ENCODE results near the gene NCKAP5. TPM values are rescaled to one million over a fixed set of nuclear protein-coding genes. Genes with fewer than 3 reads are reported as not detected.

The NCKAP5 gene
- total RNA-seq, 4 donors from 2014 or later: 2.7 to 11.7 (median 5.6) TPM

DNA sequence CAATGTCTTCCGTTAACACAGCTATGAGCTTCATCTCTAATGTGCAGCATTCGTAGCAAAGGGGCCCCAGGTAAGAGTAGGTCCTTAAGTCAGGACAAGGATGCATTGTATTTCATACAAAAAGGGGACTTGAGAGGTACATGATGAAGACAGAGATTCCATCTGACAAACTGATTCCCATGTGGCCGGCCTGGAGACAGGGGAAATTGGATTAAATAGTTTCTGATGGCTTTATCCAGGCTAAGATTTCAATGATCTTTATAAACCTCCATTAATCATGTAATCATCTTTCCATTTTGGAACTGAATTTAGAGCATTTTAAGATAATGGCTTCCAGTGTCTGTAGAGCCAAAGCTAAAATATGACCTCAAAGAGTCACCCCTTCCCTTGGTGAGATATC is 111.3 kb downstream of the NCKAP5 start:
- no peaks in the 10 kb centered on the region for H3K27me3 ChIP-seq
- no peaks in the 10 kb centered on the region for H3K36me3 ChIP-seq
- WGBS, 2 donors: 92 to 94% methylated on average over 3 of the region's 3 CpGs

DNA sequence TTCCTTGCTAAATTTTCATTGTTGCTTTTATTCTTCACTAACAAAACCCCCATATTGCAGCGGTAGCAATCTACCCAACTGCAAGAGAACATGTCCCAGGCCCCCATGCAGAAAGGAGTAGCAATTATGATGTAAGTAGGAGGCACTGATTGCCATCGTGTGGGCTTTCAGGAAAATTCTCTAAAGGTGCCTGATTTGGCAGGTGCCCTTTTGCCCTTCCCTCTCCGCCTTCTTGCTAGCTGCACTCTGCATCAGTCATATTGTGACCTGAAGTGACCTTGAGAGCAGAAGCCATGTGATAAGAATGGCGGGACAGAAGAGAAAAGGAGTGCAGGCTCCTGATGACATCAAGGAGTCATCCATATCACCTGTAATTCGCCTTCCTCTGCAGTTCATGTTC is 112.1 kb downstream of the NCKAP5 start:
- no peak overlapping the region for H3K27ac ChIP-seq

More for the DNA sequence above, 111.3 kb downstream of the NCKAP5 start:
- Histone ChIP-seq H3K4me1 (no peaks in the 10 kb centered on the region), H3K27ac (no peak overlapping the region), H3K9me3 (peaks cover 0 to 6% (median 0%) of the 10 kb centered on the region in 4 donors), H3K4me3 (no peak overlapping the region)
- DNase-seq (ENCODE audit: low spot score in 2 of 2): no peak
- TF ChIP-seq EP300 (IDR thresholded peaks at IDR 0.05): no peak
- TF ChIP-seq, protein P1, sequence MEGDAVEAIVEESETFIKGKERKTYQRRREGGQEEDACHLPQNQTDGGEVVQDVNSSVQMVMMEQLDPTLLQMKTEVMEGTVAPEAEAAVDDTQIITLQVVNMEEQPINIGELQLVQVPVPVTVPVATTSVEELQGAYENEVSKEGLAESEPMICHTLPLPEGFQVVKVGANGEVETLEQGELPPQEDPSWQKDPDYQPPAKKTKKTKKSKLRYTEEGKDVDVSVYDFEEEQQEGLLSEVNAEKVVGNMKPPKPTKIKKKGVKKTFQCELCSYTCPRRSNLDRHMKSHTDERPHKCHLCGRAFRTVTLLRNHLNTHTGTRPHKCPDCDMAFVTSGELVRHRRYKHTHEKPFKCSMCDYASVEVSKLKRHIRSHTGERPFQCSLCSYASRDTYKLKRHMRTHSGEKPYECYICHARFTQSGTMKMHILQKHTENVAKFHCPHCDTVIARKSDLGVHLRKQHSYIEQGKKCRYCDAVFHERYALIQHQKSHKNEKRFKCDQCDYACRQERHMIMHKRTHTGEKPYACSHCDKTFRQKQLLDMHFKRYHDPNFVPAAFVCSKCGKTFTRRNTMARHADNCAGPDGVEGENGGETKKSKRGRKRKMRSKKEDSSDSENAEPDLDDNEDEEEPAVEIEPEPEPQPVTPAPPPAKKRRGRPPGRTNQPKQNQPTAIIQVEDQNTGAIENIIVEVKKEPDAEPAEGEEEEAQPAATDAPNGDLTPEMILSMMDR (IDR thresholded peaks at IDR 0.05): no peak
- no peak for TF ChIP-seq POLR2A (IDR thresholded peaks at IDR 0.05)

DNA sequence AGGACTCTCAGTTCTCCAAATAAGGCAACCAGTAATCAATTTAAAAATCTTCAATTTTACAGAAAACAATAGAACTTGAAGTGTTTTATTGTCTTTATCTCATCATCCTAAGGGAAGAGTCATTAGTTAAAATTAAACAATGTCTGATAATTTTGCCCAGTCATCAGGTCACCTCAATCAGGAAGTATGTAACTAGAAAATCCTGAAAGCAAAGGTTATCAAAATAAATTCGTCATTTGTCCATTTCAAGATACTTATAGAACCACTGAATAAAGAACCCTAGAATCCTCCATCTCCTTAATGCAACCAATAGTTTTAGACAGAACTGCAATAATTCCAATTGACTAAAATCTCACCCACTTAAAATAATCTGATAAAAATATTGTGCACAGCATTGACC is 115.2 kb downstream of the NCKAP5 start:
- Histone ChIP-seq H3K4me1 (no peaks in the 10 kb centered on the region), H3K27ac (no peak overlapping the region), H3K27me3 (no peaks in the 10 kb centered on the region), H3K9me3 (peaks cover 0 to 6% (median 0%) of the 10 kb centered on the region in 4 donors), H3K36me3 (no peaks in the 10 kb centered on the region), H3K4me3 (no peak overlapping the region)
- TF ChIP-seq POLR2A (IDR thresholded peaks at IDR 0.05): no peak
- TF ChIP-seq, protein P1 (IDR thresholded peaks at IDR 0.05): no peak
- no peak for TF ChIP-seq EP300 (IDR thresholded peaks at IDR 0.05)
- no peak for DNase-seq (ENCODE audit: low spot score in 2 of 2)
- 65 to 76% methylated on average over 1 of the region's 1 CpG for WGBS, 2 donors

More for the DNA sequence above, 112.1 kb downstream of the NCKAP5 start:
- Histone ChIP-seq H3K4me1 (no peaks in the 10 kb centered on the region), H3K9me3 (peaks cover 0 to 6% (median 0%) of the 10 kb centered on the region in 4 donors), H3K4me3 (no peak overlapping the region), H3K36me3 (no peaks in the 10 kb centered on the region), H3K27me3 (no peaks in the 10 kb centered on the region)
- whole genome bisulfite sequencing, 2 donors: 78 to 86% methylated on average over 5 of the region's 5 CpGs
- TF ChIP-seq, protein P1 (IDR thresholded peaks at IDR 0.05): no peak
- TF ChIP-seq EP300 (IDR thresholded peaks at IDR 0.05): no peak
- no peak for TF ChIP-seq POLR2A (IDR thresholded peaks at IDR 0.05)
- no peak for DNase-seq (ENCODE audit: low spot score in 2 of 2)

DNA sequence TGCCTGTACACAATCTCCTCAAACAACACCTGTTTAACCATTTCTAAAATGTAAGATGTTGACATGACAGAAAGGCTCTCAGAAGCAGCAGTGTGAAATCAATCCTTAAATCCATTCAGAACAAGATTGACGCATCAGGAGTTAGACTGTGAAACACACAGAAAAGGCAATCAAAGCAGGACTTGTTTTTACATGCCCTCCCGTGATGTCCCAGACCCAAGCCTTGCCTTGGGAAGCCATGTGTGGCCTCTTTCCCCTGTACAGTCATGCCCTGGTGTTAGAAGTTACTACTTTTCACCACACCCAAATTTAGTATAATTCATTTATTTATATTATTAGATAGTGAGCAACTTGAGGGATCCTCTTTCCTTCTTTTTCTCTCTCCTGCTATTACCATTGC is 115.7 kb downstream of the NCKAP5 start:
- no peaks in the 10 kb centered on the region for H3K27me3 ChIP-seq
- 83 to 88% methylated on average over 2 of the region's 2 CpGs for WGBS, 2 donors
- no peaks in the 10 kb centered on the region for H3K4me1 ChIP-seq
- no peak for DNase-seq (ENCODE audit: low spot score in 2 of 2)
- H3K9me3 ChIP-seq: peaks cover 0 to 6% (median 0%) of the 10 kb centered on the region in 4 donors
- H3K27ac ChIP-seq: no peak overlapping the region
- H3K36me3 ChIP-seq: no peaks in the 10 kb centered on the region
- TF ChIP-seq, protein P1 (IDR thresholded peaks at IDR 0.05): no peak
- TF ChIP-seq EP300 (IDR thresholded peaks at IDR 0.05) (no peak), POLR2A (IDR thresholded peaks at IDR 0.05) (no peak)
- no peak overlapping the region for H3K4me3 ChIP-seq

DNA sequence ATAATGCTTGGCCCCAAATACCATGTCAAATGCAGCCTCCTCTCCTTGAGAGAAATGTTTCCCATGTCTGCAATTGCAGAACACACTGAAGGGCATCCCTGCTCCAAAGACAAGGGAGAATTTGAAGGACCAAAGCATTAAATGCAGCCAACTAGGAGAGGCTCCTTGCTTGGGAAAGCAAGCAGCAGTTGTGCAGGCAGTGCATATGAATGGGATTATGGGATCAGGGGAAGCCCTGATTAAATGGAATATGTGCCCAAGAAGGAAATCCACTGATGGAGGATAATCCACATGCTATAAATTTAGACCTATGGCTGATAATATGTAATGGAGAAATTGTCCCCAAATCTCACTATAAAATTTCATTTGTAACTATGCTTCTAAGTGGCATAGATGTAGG is 116.1 kb downstream of the NCKAP5 start:
- H3K27ac ChIP-seq: no peak overlapping the region
- no peaks in the 10 kb centered on the region for H3K4me1 ChIP-seq
- TF ChIP-seq, protein P1 (IDR thresholded peaks at IDR 0.05): no peak
- TF ChIP-seq EP300 (IDR thresholded peaks at IDR 0.05) (no peak), POLR2A (IDR thresholded peaks at IDR 0.05) (no peak)
- H3K4me3 ChIP-seq: no peak overlapping the region
- H3K27me3 ChIP-seq: no peaks in the 10 kb centered on the region
- peaks cover 0 to 6% (median 0%) of the 10 kb centered on the region in 4 donors for H3K9me3 ChIP-seq
- H3K36me3 ChIP-seq: no peaks in the 10 kb centered on the region
- DNase-seq (ENCODE audit: low spot score in 2 of 2): no peak
